D721Med (cell line): Measurements from ENCODE around the gene ARF5.
"Not testable (repeated sequence)": the region's sequence is repeated elsewhere in the genome, so short reads cannot be mapped to it uniquely, and the experiment has no call there.

ENCODE experiments used
- DNase-seq: peaks from one replicate; pipeline ENCODE4 v3.0.0; 2011; ENCODE audit warnings: low spot score; ENCODE audit not compliant: insufficient read length
- FAIRE-seq: peaks from 2 replicates; lab custom pipeline; 2011; peaks lifted over from hg19 to GRCh38; lab: Jason Lieb, UNC
- CTCF ChIP-seq: IDR thresholded peaks from 2 replicates; pipeline ENCODE4 v1.5.1; 2012; ENCODE audit warnings: mild to moderate bottlenecking, control low read depth; ENCODE audit not compliant: insufficient read depth; ENCODE audit errors: missing control alignments

The ARF5 gene

DNA sequence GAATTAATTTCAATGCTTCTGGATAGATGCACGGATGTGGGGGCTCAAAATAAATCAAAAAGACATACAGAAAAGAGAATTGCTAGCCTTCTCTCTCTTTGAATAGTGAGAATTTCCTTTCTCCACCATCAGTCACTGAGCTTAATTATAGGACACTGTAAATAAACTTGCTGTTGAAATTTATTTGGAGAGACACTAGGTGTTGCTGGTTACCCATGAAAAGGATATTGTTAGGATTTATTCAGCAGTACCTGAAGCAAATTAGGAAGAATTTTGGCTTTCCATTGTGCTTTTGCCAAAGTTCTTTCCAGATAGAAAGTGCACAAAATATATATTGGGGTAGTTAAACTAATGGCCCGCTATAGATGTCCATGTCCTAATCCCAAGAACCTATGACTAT lies 30.4 kb upstream of the ARF5 start:
- no peak for TF ChIP-seq CTCF
- DNase-seq (no peak), FAIRE-seq (no peak)

GRCh38 chr7:127566242-127566641 lies 22.0 kb upstream of the ARF5 start:
- no peak for TF ChIP-seq CTCF
- FAIRE-seq: no peak
- no peak for DNase-seq

DNA sequence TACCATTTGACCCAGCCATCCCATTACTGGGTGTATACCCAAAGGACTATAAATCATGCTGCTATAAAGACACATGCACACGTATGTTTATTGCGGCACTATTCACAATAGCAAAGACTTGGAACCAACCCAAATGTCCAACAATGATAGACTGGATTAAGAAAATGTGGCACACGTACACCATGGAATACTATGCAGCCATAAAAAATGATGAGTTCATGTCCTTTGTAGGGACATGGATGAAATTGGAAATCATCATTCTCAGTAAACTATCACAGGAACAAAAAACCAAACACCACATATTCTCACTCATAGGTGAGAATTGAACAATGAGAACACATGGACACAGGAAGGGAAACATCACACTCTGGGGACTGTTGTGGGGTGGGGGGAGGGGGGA lies 20.2 kb upstream of the ARF5 start:
- not testable (repeated sequence) for FAIRE-seq, DNase-seq

DNA sequence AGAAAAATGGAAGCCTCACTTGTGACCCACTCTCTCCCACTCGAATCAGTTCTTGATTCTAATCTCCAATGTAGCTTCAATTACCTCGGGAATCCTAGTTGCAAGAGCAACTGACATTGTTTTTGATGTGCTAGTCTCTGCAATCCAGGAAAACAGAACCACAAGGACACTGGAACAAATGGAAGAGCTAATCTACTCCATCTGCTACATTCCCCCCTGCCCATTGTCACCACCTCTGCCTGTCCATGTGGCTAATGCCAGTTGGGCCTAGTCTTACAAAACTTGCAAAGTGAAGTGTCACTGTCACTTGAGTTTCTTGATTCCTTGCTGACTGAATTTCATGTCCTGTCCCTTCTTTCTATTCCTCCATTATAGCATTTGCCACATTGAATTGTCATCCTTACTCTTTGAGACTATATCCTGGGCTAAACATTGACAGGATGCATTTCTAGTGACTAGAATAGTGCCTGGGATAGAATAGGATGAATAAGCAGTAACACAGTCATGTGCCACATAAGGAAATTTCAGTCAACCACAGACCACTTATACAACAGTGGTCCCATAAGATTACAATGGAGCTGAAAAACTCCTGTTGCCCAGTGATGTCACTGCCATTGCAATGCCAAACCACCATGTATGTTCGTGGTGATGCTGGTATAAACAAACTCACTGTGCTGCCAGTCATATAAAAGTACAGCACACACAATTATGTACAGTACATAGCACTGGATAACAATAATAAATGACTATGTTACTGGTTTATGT lies 16.3 kb upstream of the ARF5 start:
- FAIRE-seq: no peak
- TF ChIP-seq CTCF: no peak
- no peak for DNase-seq

GRCh38 chr7:127578036-127578684 lies 10.1 kb upstream of the ARF5 start:
- DNase-seq: no peak
- no peak for FAIRE-seq
- TF ChIP-seq CTCF: peak; percentile 19

- no peak for TF ChIP-seq CTCF
- DNase-seq (no peak), FAIRE-seq (no peak)
Measured at GRCh38 chr7:127578711-127579275, 9.4 kb upstream of the ARF5 start.

DNA sequence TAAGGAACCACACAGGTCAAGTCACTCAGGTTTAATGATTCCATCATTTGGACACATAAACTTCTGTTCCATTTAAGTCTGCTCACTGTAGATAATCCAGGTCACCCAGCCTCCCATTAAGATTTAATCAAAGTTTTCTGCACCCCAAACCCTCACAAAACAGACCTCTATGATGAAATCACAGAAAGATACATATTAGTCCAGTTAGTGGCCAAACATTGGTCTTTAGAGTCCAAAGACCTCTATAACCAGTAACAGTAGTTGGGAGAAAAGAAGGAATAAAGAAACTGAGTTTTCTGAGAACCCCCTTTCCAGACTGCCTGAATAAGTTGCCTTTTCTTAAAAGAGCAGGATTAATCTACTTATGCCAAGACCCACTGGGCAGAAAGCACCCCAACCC lies 7.6 kb upstream of the ARF5 start:
- no peak for DNase-seq
- no peak for TF ChIP-seq CTCF
- FAIRE-seq: no peak
